Skeletal muscle tissue (tissue), 4 donors: ENCODE results near the gene STAG2. TPM values are rescaled to one million over a fixed set of nuclear protein-coding genes. Genes with fewer than 3 reads are reported as not detected.
"Not testable (repeated sequence)": the region's sequence is repeated elsewhere in the genome, so short reads cannot be mapped to it uniquely, and the experiment has no call there.

Experiments
- H3K27ac ChIP-seq: one replicate; pipeline ENCODE4 v1.7.0; 2013; ENCODE audit warnings: mild to moderate bottlenecking, low read depth, low read length, inconsistent platforms
- H3K27me3 ChIP-seq, 3 donors: one replicate each; pipeline ENCODE4 v1.7.0; 2013; ENCODE audit warnings: low read length in 3 of 3; ENCODE audit not compliant: control insufficient read depth in 3 of 3, insufficient read depth in 3 of 3
- H3K36me3 ChIP-seq, 3 donors: one replicate each; pipeline ENCODE4 v1.7.0; 2013; ENCODE audit warnings: low read length in 3 of 3; ENCODE audit not compliant: control insufficient read depth in 3 of 3, insufficient read depth in 3 of 3
- H3K4me1 ChIP-seq, 3 donors: one replicate each; pipeline ENCODE4 v1.7.0; 2013; ENCODE audit warnings: low read length in 3 of 3, mild to moderate bottlenecking in 3 of 3; ENCODE audit not compliant: control insufficient read depth in 3 of 3, insufficient read depth in 3 of 3
- H3K4me3 ChIP-seq, 3 donors: one replicate each; pipeline ENCODE4 v1.7.0; 2013; ENCODE audit warnings: low read length in 3 of 3
- H3K9ac ChIP-seq, 3 donors: one replicate each; pipeline ENCODE4 v1.7.0; 2013; ENCODE audit warnings: low read length in 3 of 3, mild to moderate bottlenecking in 3 of 3, moderate library complexity in 2 of 3, low read depth in 1 of 3
- H3K9me3 ChIP-seq, 3 donors: one replicate each; pipeline ENCODE4 v1.7.0; 2013; ENCODE audit warnings: low read length in 3 of 3; ENCODE audit not compliant: control insufficient read depth in 3 of 3
- total RNA-seq: library from RNA; depleted of rRNA; stranded (reverse); fragments of >200 nt; gene quantifications from one replicate; pipeline ENCODE4 v1.2.3, GENCODE V29; 2014
- donor health status: Osteomylitis.

STAG2 gene
- total RNA-seq, 1 donor from 2014 or later, result 67.8 TPM

DNA sequence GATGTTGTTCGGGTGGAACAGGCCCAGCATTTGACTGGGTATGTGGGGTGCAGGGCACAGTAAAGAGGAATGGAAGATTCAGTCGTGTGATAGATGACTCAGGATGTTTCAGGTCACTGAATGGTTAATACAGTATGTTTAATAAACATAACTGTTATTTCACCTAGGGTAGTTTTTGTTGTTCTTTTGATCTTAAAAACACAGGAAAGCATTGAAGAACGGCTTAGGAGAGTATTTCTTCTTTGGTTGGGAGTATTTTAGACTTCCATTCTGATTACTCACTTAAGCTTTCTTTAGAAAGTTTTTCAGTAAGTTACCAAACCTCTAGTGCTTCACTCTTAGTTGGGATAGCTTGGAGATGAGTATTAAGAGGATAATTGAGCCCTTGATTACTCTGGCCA is 62.3 kb downstream of the STAG2 start:
- no peak overlapping the region for H3K27ac ChIP-seq
- H3K9me3 ChIP-seq, result no peaks in the 10 kb centered on the region
- H3K4me1 ChIP-seq, result no peaks in the 10 kb centered on the region
- no peaks in the 10 kb centered on the region for H3K27me3 ChIP-seq
- H3K4me3 ChIP-seq, result no peak overlapping the region
- no peak overlapping the region for H3K9ac ChIP-seq
- peaks cover 0 to 3% (median 0%) of the 10 kb centered on the region in 3 donors for H3K36me3 ChIP-seq

DNA sequence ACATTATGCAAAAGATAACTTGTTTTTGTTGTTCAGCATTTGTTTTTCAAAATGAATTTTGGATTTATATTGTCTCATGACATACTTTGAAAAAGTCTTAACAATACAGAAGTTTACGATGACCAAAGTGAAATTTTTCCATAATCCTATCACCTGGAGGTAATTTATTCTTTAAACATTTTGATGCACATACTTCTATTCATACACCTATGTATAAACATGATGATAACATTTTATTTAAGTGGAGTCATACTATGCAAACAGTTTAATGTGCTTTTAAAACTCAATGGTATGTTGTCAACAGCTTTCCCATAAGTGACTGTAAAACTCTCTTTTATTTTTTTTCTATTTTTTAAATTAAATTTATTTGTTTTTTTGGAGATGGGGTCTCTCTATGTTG is 65.0 kb downstream of the STAG2 start:
- H3K9ac ChIP-seq, result no peak overlapping the region
- no peak overlapping the region for H3K4me3 ChIP-seq
- H3K4me1 ChIP-seq, result no peaks in the 10 kb centered on the region
- H3K9me3 ChIP-seq, result no peaks in the 10 kb centered on the region
- H3K27me3 ChIP-seq, result no peaks in the 10 kb centered on the region
- H3K27ac ChIP-seq, result no peak overlapping the region
- peaks cover 0 to 3% (median 0%) of the 10 kb centered on the region in 3 donors for H3K36me3 ChIP-seq

DNA sequence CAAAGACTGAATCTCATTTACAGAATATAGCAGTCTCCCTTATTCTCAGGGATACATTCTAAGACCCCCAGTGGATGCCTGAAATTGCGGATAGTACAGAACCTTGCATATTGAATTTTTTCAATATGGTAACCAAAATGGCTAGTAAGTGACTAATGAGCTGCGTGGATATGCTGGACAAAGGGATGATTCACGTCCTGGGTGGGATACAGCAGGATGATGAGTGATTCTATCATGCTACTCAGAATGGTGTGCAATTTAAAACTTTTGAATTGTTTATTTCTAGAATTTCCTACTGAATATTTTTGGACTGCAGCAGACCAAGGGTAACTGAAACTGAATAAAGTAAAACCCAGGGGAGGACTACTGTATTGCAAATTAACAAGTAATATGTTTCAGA is 66.7 kb downstream of the STAG2 start:
- Histone ChIP-seq H3K4me1 (no peaks in the 10 kb centered on the region), H3K27ac (no peak overlapping the region), H3K9me3 (no peaks in the 10 kb centered on the region), H3K27me3 (no peaks in the 10 kb centered on the region), H3K36me3 (peaks cover 0 to 3% (median 0%) of the 10 kb centered on the region in 3 donors), H3K9ac (no peak overlapping the region), H3K4me3 (no peak overlapping the region)

DNA sequence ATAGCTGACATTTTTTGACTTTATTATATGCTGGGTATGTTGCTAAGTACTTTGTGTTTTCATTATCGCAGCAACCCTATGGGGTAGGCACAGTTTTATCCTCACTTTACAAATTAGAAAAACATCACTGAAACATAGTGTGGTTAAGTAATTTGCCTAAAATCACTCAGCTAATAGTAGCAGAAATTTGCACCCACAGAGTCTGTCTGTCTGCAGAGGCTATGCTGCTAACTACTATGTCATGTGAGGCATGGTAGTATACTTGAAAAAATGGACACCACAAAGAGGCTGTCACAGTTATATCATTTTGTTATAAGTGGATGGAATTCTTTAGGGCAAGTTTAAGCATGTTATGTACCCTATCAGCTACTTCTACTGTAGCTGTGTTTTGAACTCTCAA is 69.0 kb downstream of the STAG2 start:
- no peak overlapping the region for H3K4me3 ChIP-seq
- H3K27me3 ChIP-seq, result no peaks in the 10 kb centered on the region
- no peak overlapping the region for H3K9ac ChIP-seq
- peaks cover 0 to 2% (median under 1%) of the 10 kb centered on the region in 3 donors for H3K4me1 ChIP-seq
- peaks cover 0 to 3% (median 0%) of the 10 kb centered on the region in 3 donors for H3K36me3 ChIP-seq
- no peak overlapping the region for H3K27ac ChIP-seq
- H3K9me3 ChIP-seq, result no peaks in the 10 kb centered on the region

DNA sequence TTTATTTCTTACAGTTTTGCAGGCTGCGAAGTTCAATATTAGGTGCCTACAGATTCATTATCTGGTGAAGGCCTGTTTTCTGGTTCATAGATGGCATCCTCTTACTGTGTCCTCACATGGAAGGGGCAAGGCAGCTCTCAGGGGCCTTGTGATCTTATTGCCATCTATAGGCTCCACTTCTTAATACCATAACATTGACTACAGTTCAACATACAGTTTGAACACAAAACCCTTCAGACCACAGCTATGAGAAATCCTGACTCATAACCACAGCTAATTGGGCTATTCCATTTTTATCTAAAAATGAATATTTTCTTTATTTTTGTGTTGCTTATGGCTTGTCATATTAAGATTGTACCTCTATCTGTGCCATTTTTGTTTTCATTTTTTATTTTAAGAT is 72.3 kb downstream of the STAG2 start:
- Histone ChIP-seq H3K27me3 (no peaks in the 10 kb centered on the region), H3K36me3 (no peaks in the 10 kb centered on the region), H3K9ac (no peak overlapping the region), H3K9me3 (no peaks in the 10 kb centered on the region), H3K4me3 (no peak overlapping the region), H3K27ac (no peak overlapping the region), H3K4me1 (peaks cover 0 to 3% (median 3%) of the 10 kb centered on the region in 3 donors)

DNA sequence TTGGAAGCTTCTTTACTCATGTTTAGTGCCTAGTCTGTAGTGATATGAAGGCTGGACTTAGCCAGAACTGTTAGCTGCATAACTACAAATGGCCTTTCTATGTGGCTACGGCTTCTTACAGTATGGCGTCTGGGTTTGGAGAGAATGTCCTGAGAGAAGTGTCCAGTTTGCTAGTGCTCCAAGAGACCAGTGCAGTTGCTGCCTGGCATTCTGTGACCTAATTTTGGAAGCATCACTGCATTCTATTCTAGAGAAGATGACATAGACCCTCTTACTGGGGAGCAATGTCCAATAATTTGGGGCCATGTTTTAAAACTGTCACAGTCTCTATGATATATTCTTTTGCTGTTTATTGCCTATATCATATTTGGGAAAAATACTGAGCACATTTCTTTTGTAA is 74.2 kb downstream of the STAG2 start:
- Histone ChIP-seq H3K27me3 (no peaks in the 10 kb centered on the region), H3K9ac (no peak overlapping the region), H3K9me3 (no peaks in the 10 kb centered on the region), H3K4me3 (no peak overlapping the region), H3K4me1 (peaks cover 0 to 3% (median 3%) of the 10 kb centered on the region in 3 donors), H3K36me3 (peaks cover 0 to 3% (median 0%) of the 10 kb centered on the region in 3 donors), H3K27ac (no peak overlapping the region)

DNA sequence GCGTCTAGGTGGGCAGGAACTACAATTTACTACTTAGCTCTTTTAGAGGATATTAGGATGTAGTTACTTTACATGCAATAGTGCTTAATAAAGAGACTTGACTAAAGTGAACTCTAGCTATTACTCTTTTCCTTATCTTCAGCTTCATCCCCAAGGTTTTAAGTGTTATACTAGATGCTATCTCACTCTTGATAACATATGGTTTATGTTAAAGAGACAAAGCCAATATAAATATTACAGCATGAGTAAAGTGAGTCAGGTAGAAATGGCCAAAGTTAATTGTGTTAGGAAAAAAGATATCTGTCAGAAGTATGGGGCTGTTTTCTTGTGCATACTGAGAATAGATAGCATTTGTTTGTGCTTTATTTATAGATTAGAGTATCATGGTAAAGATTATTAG is 80.5 kb downstream of the STAG2 start:
- H3K27ac ChIP-seq, result no peak overlapping the region
- peaks cover 0 to 11% (median 0%) of the 10 kb centered on the region in 3 donors for H3K36me3 ChIP-seq
- H3K9ac ChIP-seq, result no peak overlapping the region
- no peaks in the 10 kb centered on the region for H3K4me1 ChIP-seq
- no peaks in the 10 kb centered on the region for H3K9me3 ChIP-seq
- no peaks in the 10 kb centered on the region for H3K27me3 ChIP-seq
- H3K4me3 ChIP-seq, result no peak overlapping the region

DNA sequence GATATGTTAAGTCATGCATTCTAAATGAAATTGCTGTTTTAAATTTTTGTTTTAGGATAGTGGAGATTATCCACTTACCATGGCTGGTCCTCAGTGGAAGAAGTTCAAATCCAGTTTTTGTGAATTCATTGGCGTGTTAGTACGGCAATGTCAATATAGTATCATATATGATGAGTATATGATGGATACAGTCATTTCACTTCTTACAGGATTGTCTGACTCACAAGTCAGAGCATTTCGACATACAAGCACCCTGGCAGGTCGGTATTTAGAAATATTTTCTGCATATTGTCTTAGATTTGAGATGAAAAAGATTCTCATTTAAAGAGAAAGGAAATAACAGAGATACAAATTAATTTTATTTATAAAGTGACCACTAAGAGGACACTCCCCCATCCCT is 83.6 kb downstream of the STAG2 start:
- Histone ChIP-seq H3K27me3 (no peaks in the 10 kb centered on the region), H3K27ac (no peak overlapping the region), H3K9me3 (no peaks in the 10 kb centered on the region), H3K4me3 (no peak overlapping the region), H3K9ac (no peak overlapping the region), H3K36me3 (peaks cover 0 to 10% (median 0%) of the 10 kb centered on the region in 3 donors), H3K4me1 (no peaks in the 10 kb centered on the region)

DNA sequence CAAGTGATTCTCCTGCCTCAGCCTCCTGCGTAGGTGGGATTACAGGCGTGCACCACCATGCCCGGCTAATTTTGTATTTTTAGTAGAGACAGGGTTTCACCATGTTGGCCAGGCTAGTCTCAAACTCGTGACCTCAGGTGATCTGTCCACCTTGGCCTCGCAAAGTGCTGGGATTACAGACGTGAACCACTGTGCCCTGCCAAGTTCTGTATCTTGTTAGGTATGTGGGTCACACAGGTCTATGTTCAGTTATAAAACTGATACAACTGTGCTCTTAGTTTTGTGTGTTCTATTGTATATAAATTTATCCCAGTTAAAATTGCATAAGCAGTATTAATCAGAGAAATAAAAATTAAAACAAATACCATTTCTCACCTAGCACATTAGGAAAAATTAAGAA is 122.9 kb downstream of the STAG2 start:
- not testable (repeated sequence) for H3K36me3 ChIP-seq, H3K4me1 ChIP-seq, H3K4me3 ChIP-seq, H3K27me3 ChIP-seq, H3K27ac ChIP-seq, H3K9me3 ChIP-seq, H3K9ac ChIP-seq

DNA sequence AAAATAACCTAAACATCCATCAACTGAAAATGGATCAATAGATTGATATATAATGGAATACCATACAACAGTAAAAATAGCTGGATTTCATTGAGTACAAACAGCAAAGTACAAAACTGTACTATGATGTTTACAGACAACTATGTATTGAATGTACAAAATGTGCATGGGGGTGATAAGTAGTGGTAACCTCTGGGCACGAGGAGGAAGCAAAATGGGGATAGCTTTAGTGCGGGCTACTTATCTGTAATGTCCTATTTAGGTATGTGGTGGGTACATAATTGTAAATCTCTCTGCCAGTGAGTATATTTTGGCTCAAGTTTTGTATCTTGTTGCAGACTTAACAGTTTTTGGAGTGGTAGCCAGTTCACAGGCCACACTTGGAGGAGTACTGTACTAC is 123.6 kb downstream of the STAG2 start:
- H3K27me3 ChIP-seq, result no peaks in the 10 kb centered on the region
- peaks cover 2 to 9% (median 5%) of the 10 kb centered on the region in 3 donors for H3K36me3 ChIP-seq
- no peak overlapping the region for H3K4me3 ChIP-seq
- H3K27ac ChIP-seq, result no peak overlapping the region
- no peak overlapping the region for H3K9ac ChIP-seq
- H3K9me3 ChIP-seq, result no peaks in the 10 kb centered on the region
- peaks cover 0 to 5% (median 3%) of the 10 kb centered on the region in 3 donors for H3K4me1 ChIP-seq

DNA sequence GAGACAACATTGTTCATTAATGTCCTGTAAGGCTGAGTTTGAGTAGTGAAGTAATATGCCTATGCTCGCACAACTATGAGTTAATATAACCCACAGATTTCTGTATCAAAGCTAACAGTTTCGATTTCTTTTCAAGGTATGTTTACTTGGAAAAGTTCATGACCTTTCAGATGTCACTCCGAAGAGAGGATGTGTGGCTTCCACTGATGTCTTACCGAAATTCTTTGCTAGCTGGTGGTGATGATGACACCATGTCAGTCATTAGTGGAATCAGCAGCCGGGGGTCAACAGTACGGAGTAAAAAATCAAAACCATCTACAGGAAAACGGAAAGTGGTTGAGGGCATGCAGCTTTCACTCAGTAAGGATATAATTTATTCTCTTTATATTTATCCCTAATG is 124.9 kb downstream of the STAG2 start:
- Histone ChIP-seq H3K9ac (no peak overlapping the region), H3K27me3 (no peaks in the 10 kb centered on the region), H3K4me3 (no peak overlapping the region), H3K9me3 (no peaks in the 10 kb centered on the region), H3K27ac (no peak overlapping the region), H3K36me3 (peaks cover 3 to 13% (median 12%) of the 10 kb centered on the region in 3 donors), H3K4me1 (peaks cover 0 to 5% (median 3%) of the 10 kb centered on the region in 3 donors)
